Stomach (tissue), 9 donors: Measurements from ENCODE around the gene WDR19. TPM values are rescaled to one million over a fixed set of nuclear protein-coding genes. Genes with fewer than 3 reads are reported as not detected.
"Not testable (repeated sequence)": the region's sequence is repeated elsewhere in the genome, so short reads cannot be mapped to it uniquely, and the experiment has no call there.

ENCODE experiments used
- DNase-seq, 2 donors: peaks; one replicate each; pipeline versions ENCODE4 v3.0.0 to v3.0.0-alpha.2; 2013 to 2019
- H3K27ac ChIP-seq, 5 donors: fragments of 200-600 bp in 4 of 5; sonication (generic) in 4 of 5; one replicate each; pipeline ENCODE4 v1.5.1; 2013 to 2019; ENCODE audit warnings: mild to moderate bottlenecking in 1 of 5, moderate library complexity in 1 of 5
- H3K27me3 ChIP-seq, 3 donors: fragments of 200-600 bp; sonication (generic); one replicate each; pipeline ENCODE4 v1.5.1; 2017 to 2019; ENCODE audit warnings: mixed run types in 1 of 3
- H3K36me3 ChIP-seq, 4 donors: fragments of 200-600 bp; sonication (generic); 1 replicate in 3 of 4; 2 replicates in 1 of 4; pipeline ENCODE4 v1.5.1; 2016 to 2019
- H3K4me1 ChIP-seq, 4 donors: fragments of 200-600 bp; sonication (generic); one replicate each; pipeline ENCODE4 v1.5.1; 2016 to 2019
- H3K4me3 ChIP-seq, 4 donors: fragments of 200-600 bp; sonication (generic) in 3 of 4; one replicate each; pipeline ENCODE4 v1.5.1; 2016 to 2019; ENCODE audit warnings: mild to moderate bottlenecking in 1 of 4
- H3K9me3 ChIP-seq, 4 donors: fragments of 200-600 bp; sonication (generic); one replicate each; pipeline ENCODE4 v1.5.1; 2016 to 2019
- EP300 ChIP-seq: sonication (generic); formaldehyde crosslinking; IDR thresholded peaks from one replicate; pipeline ENCODE4 v1.6.1; 2017; ENCODE audit warnings: antibody characterized with exemption
- POLR2A ChIP-seq, 4 donors: fragments of 450-650 bp; IDR thresholded peaks; one replicate each; pipeline ENCODE4 v1.6.1; 2016; ENCODE audit warnings: antibody characterized with exemption in 4 of 4, control low read depth in 2 of 4, mild to moderate bottlenecking in 1 of 4, moderate library complexity in 1 of 4
- POLR2AphosphoS5 ChIP-seq, 3 donors: sonication (generic); formaldehyde crosslinking; IDR thresholded peaks; one replicate each; pipeline ENCODE4 v1.6.1; 2016; ENCODE audit warnings: antibody characterized with exemption in 3 of 3
- WGBS, 5 donors: extraction: QIAGEN DNeasy Blood & Tissue Kit in 3 of 5; methylation state at CpG; one replicate each; pipeline versions ENCODE4 v1.1.5 to v1.1.7; 2013 to 2018; 5-methylcytosine and 5-hydroxymethylcytosine counted together
- intact Hi-C: fragments of 100-400 bp; cut with DNase I; formaldehyde crosslinking; loops from one replicate; pipeline ENCODE4 v1.15.1; 2023; ENCODE audit warnings: low total_unique reads
- polyA plus RNA-seq, 3 donors: library from polyadenylated mRNA; stranded (reverse); fragments of 200-250 nt; gene quantifications; one replicate each; pipeline ENCODE4 v1.2.3, GENCODE V29; 2013
- total RNA-seq, 5 donors: library from RNA; depleted of rRNA; stranded (reverse); fragments of >200 nt; gene quantifications; one replicate each; pipeline versions ENCODE4 v1.1.0 to v1.2.3, GENCODE V29; 2014 to 2016
- TF ChIP-seq, protein P1 (sequence below), 7 experiments: fragments of 450-650 bp in 4 of 7; fragments of 200-600 bp in 3 of 7; sonication (generic) in 3 of 7; IDR thresholded peaks; one replicate each; pipeline ENCODE4 v1.5.1; 2016 to 2019; ENCODE audit warnings: antibody characterized with exemption in 7 of 7, control low read depth in 2 of 7, mild to moderate bottlenecking in 1 of 7
- donor health status: healthy with polysubstance abuse.
- donor health status: Bipolar disorder and iron deficiency.
- donor health status: healthy.

Gene WDR19
- total and polyA plus RNA-seq, 8 donors: 2.3 to 103 (median 25.3) TPM

DNA sequence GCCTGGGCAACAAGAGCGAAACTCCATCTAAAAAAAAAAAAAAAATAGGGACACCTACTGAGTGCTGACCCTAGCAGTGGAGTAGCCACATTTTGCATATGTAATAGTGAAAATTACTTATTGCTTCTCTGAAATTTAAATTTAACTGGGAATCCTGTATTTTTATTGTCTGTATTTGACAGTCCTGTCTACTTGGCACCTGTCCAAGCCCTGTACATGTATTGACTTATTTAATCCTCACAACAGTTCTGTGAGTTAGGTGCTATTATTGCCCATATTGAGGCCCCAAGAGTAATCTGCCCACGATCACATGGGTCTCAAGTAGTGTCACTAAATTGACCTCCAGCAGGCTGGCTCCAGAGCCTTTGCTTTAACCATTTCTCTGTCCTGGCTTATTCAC is 81.6 kb downstream of the WDR19 start:
- no peaks in the 10 kb centered on the region for H3K27me3 ChIP-seq
- H3K9me3 ChIP-seq: no peaks in the 10 kb centered on the region
- WGBS, 5 donors: 65 to 78% (median 75%) methylated on average over 2 of the region's 2 CpGs
- TF ChIP-seq EP300 (no peak), POLR2AphosphoS5 (IDR thresholded peaks at IDR 0.05) (no peak), POLR2A (IDR thresholded peaks at IDR 0.05) (no peak)
- TF ChIP-seq, protein P1, sequence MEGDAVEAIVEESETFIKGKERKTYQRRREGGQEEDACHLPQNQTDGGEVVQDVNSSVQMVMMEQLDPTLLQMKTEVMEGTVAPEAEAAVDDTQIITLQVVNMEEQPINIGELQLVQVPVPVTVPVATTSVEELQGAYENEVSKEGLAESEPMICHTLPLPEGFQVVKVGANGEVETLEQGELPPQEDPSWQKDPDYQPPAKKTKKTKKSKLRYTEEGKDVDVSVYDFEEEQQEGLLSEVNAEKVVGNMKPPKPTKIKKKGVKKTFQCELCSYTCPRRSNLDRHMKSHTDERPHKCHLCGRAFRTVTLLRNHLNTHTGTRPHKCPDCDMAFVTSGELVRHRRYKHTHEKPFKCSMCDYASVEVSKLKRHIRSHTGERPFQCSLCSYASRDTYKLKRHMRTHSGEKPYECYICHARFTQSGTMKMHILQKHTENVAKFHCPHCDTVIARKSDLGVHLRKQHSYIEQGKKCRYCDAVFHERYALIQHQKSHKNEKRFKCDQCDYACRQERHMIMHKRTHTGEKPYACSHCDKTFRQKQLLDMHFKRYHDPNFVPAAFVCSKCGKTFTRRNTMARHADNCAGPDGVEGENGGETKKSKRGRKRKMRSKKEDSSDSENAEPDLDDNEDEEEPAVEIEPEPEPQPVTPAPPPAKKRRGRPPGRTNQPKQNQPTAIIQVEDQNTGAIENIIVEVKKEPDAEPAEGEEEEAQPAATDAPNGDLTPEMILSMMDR (IDR thresholded peaks at IDR 0.05): no peak
- H3K27ac ChIP-seq: no peak overlapping the region
- H3K36me3 ChIP-seq: peaks cover 0 to 88% (median 52%) of the 10 kb centered on the region in 4 donors
- H3K4me3 ChIP-seq: no peak overlapping the region
- no peaks in the 10 kb centered on the region for H3K4me1 ChIP-seq
- intact Hi-C loops: no loop called here
- peak in 1 of 2 donors; percentile 13 for DNase-seq

DNA sequence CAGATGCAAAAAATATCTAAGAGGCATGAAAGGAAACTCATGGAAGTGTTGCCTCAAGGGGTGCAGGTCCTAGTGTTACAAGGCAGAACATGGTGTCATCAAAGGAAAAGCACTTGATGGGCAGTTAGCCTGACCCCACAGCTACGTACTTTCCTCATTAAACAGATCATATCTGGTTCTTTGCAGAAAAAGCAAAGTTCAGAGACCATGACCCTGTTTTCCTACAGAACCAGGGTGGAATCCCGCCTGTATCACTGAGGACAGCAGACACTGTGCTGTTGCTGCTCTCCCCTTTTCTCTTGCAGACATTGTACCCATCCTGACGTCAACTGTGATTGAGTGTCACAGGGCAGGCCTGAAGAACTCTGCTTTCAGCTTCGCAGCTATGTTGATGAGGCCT is 92.2 kb downstream of the WDR19 start:
- TF ChIP-seq, protein P1 (IDR thresholded peaks at IDR 0.05): no peak
- no peak for TF ChIP-seq EP300
- TF ChIP-seq POLR2AphosphoS5 (IDR thresholded peaks at IDR 0.05): no peak
- TF ChIP-seq POLR2A (IDR thresholded peaks at IDR 0.05): no peak
- H3K9me3 ChIP-seq: no peaks in the 10 kb centered on the region
- H3K4me1 ChIP-seq: no peaks in the 10 kb centered on the region
- peaks cover 25 to 99% (median 97%) of the 10 kb centered on the region in 4 donors for H3K36me3 ChIP-seq
- H3K4me3 ChIP-seq: no peak overlapping the region
- no peak overlapping the region for H3K27ac ChIP-seq
- H3K27me3 ChIP-seq: no peaks in the 10 kb centered on the region
- intact Hi-C loops: no loop called here
- WGBS, 5 donors: 93 to 97% (median 95%) methylated on average over 4 of the region's 4 CpGs
- DNase-seq: no peak

DNA sequence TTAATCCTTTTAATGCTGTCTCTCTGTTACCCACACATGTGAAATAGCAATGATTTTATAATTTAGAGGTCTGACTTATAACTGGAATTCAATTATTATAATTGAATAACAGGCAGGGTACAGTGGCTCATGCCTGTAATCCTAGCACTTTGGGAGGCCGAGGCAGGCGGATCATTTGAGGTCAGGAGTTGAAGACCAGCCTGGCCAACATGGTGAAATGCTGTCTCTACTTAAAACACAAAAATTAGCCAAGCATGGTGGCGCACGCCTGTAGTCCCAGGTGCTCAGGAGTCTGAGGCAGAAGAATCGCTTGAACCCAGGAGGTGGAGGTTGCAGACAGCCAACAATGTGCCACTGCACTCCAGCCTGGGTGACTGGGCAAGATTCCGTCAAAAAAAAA is 95.3 kb downstream of the WDR19 start:
- H3K4me3 ChIP-seq, H3K27me3 ChIP-seq, H3K9me3 ChIP-seq, DNase-seq, intact Hi-C loops, H3K4me1 ChIP-seq, H3K27ac ChIP-seq: not testable (repeated sequence)
- 86 to 94% (median 91%) methylated on average over 6 of the region's 6 CpGs for WGBS, 5 donors
- peaks cover 20 to 98% (median 89%) of the 10 kb centered on the region in 4 donors for H3K36me3 ChIP-seq

DNA sequence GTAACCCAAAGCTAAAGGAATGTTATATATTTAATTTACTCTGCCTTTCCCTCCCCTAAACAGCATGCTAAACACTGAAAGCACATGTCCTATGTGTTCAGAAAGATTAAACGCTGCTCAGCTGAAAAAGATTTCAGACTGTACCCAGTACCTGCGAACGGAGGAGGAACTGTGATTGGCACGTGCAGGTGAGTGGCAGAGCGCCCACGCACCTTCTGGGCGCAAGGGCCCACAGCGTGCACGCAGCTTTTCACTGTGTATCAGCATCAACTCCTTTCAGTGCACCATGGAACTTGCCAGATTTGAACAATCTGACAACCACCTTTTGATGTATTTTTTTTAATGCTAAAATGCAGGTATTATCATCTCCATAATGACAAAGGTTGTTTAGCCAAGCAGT is 96.1 kb downstream of the WDR19 start:
- peaks cover 13 to 90% (median 81%) of the 10 kb centered on the region in 4 donors for H3K36me3 ChIP-seq

DNA sequence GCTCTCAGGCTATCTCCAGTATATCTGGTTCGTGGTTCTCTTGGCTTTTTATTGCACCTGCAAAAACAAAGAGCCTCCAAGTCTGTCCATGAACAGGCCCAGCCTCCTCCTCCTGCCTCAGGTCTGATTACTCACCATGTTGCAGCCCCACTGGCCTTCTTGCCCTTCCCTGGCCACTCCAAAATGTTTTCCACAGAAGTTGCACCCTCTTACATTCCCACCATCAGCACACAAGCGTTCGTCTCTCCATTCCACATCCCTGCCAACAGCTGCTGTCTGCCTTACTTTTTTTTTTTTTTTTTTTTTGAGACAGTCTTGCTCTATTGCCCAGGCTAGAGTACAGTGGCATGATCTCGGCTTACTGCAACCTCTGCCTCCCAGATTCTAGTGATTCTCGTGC is 97.1 kb downstream of the WDR19 start:
- no peak overlapping the region for H3K4me3 ChIP-seq
- intact Hi-C loops: no loop called here
- WGBS, 5 donors: 78 to 86% (median 83%) methylated on average over 5 of the region's 5 CpGs
- TF ChIP-seq POLR2A (IDR thresholded peaks at IDR 0.05): no peak
- no peak for TF ChIP-seq POLR2AphosphoS5 (IDR thresholded peaks at IDR 0.05)
- TF ChIP-seq, protein P1 (IDR thresholded peaks at IDR 0.05): no peak
- TF ChIP-seq EP300: no peak
- no peaks in the 10 kb centered on the region for H3K4me1 ChIP-seq
- H3K27me3 ChIP-seq: no peaks in the 10 kb centered on the region
- DNase-seq: no peak
- no peak overlapping the region for H3K27ac ChIP-seq
- peaks cover 10 to 87% (median 72%) of the 10 kb centered on the region in 4 donors for H3K36me3 ChIP-seq
- H3K9me3 ChIP-seq: no peaks in the 10 kb centered on the region

More for the DNA sequence above, 96.1 kb downstream of the WDR19 start:
- intact Hi-C loops: no loop called here
- H3K4me1 ChIP-seq: no peaks in the 10 kb centered on the region
- DNase-seq: no peak
- TF ChIP-seq POLR2A (IDR thresholded peaks at IDR 0.05) (no peak), POLR2AphosphoS5 (IDR thresholded peaks at IDR 0.05) (no peak), EP300 (no peak)
- TF ChIP-seq, protein P1 (IDR thresholded peaks at IDR 0.05): no peak
- H3K9me3 ChIP-seq: no peaks in the 10 kb centered on the region
- no peak overlapping the region for H3K27ac ChIP-seq
- no peaks in the 10 kb centered on the region for H3K27me3 ChIP-seq
- no peak overlapping the region for H3K4me3 ChIP-seq
- 90 to 92% (median 91%) methylated on average over 9 of the region's 9 CpGs for whole genome bisulfite sequencing, 5 donors
